Astrocyte (in vitro differentiated cells and primary cell): ENCODE data around the gene ARL2BP. TPM values are rescaled to one million over a fixed set of nuclear protein-coding genes. Genes with fewer than 3 reads are reported as not detected.

Experiments
- DNase-seq: peaks from one replicate; pipeline ENCODE4 v3.0.0-alpha.2; 2010; ENCODE audit warnings: low read depth
- FAIRE-seq: peaks from 2 replicates; lab custom pipeline; 2011; peaks lifted over from hg19 to GRCh38; lab: Jason Lieb, UNC
- H2AFZ ChIP-seq: 2 replicates; pipeline ENCODE4 v1.6.0; 2012; ENCODE audit warnings: low read depth, low read length, inconsistent platforms
- H3K27ac ChIP-seq: 2 replicates; pipeline ENCODE4 v1.5.1; 2011; ENCODE audit warnings: low read depth, low read length, inconsistent platforms
- H3K27me3 ChIP-seq: 2 replicates; pipeline ENCODE4 v1.6.0; 2011; ENCODE audit warnings: low read length, inconsistent platforms; ENCODE audit not compliant: insufficient read depth
- H3K36me3 ChIP-seq: 2 replicates; pipeline ENCODE4 v1.5.1; 2011; ENCODE audit warnings: low read length, inconsistent platforms; ENCODE audit not compliant: insufficient read depth
- H3K4me1 ChIP-seq: 2 replicates; pipeline ENCODE4 v1.5.1; 2011; ENCODE audit warnings: low read length, inconsistent platforms; ENCODE audit not compliant: insufficient read depth
- H3K4me2 ChIP-seq: 2 replicates; pipeline ENCODE4 v1.6.0; 2012; ENCODE audit warnings: low read length, inconsistent platforms
- H3K4me3 ChIP-seq: 2 replicates; pipeline ENCODE4 v1.5.1; 2011; ENCODE audit warnings: low read depth, mild to moderate bottlenecking, low read length, inconsistent platforms; ENCODE audit not compliant: insufficient read depth
- H3K79me2 ChIP-seq: 2 replicates; pipeline ENCODE4 v1.6.0; 2012; ENCODE audit warnings: mild to moderate bottlenecking, low read length, inconsistent platforms; ENCODE audit not compliant: insufficient read depth
- H3K9ac ChIP-seq: 2 replicates; pipeline ENCODE4 v1.6.0; 2012; ENCODE audit warnings: mild to moderate bottlenecking, low read length, inconsistent platforms
- H3K9me3 ChIP-seq: 2 replicates; pipeline ENCODE4 v1.5.1; 2012; ENCODE audit warnings: low read depth, mild to moderate bottlenecking, low read length, inconsistent platforms; ENCODE audit not compliant: insufficient read depth
- H4K20me1 ChIP-seq: 2 replicates; pipeline ENCODE4 v1.6.0; 2012; ENCODE audit warnings: low read length, inconsistent platforms; ENCODE audit not compliant: insufficient read depth
- H3K27ac Mint-ChIP-seq: one replicate; pipeline ENCODE4 v1.8.0; 2021; ENCODE audit warnings: mild to moderate bottlenecking, mixed read lengths; ENCODE audit not compliant: unreplicated experiment
- H3K27me3 Mint-ChIP-seq: one replicate; pipeline ENCODE4 v1.8.0; 2021; ENCODE audit warnings: low read depth, mixed read lengths; ENCODE audit not compliant: unreplicated experiment
- H3K36me3 Mint-ChIP-seq: one replicate; pipeline ENCODE4 v1.8.0; 2021; ENCODE audit warnings: low read depth, mixed read lengths; ENCODE audit not compliant: unreplicated experiment
- H3K4me1 Mint-ChIP-seq: one replicate; pipeline ENCODE4 v1.8.0; 2021; ENCODE audit warnings: low read depth, mixed read lengths; ENCODE audit not compliant: unreplicated experiment
- H3K4me3 Mint-ChIP-seq: one replicate; pipeline ENCODE4 v1.8.0; 2021; ENCODE audit warnings: mild to moderate bottlenecking, moderate library complexity, mixed read lengths; ENCODE audit not compliant: unreplicated experiment
- H3K9me3 Mint-ChIP-seq: one replicate; pipeline ENCODE4 v1.8.0; 2021; ENCODE audit warnings: mild to moderate bottlenecking, mixed read lengths; ENCODE audit not compliant: unreplicated experiment
- CTCF ChIP-seq: IDR thresholded peaks from 2 replicates; pipeline ENCODE4 v1.5.1; 2011; ENCODE audit warnings: low read depth, mild to moderate bottlenecking, inconsistent platforms, low read length, moderate library complexity; ENCODE audit not compliant: insufficient read depth
- EZH2 ChIP-seq: IDR thresholded peaks from 2 replicates; pipeline ENCODE4 v1.6.1; 2012; ENCODE audit warnings: mild to moderate bottlenecking, low read length, inconsistent platforms; ENCODE audit not compliant: insufficient read depth
- total RNA-seq: library from RNA; stranded (reverse); gene quantifications from 2 replicates; pipeline ENCODE4 v1.2.1, GENCODE V29; 2021

The ARL2BP gene
- total RNA-seq, 1 donor from 2014 or later: 71.1 TPM

GRCh38 chr16:57208926-57209325, 36.1 kb upstream of the ARL2BP start:
- H3K4me3 Mint-ChIP-seq: no peak overlapping the region
- H2AFZ ChIP-seq: no peak overlapping the region
- TF ChIP-seq CTCF: no peak
- TF ChIP-seq EZH2: no peak
- FAIRE-seq (no peak), DNase-seq (no peak)
- peaks cover 36% of the 10 kb centered on the region for H3K36me3 Mint-ChIP-seq
- H3K9ac ChIP-seq: no peak overlapping the region
- H3K36me3 ChIP-seq: peaks cover 48% of the 10 kb centered on the region
- H3K27ac Mint-ChIP-seq: no peak overlapping the region
- H3K27ac ChIP-seq: no peak overlapping the region
- no peaks in the 10 kb centered on the region for H3K9me3 Mint-ChIP-seq
- H3K4me2 ChIP-seq: no peak overlapping the region
- H3K27me3 Mint-ChIP-seq: no peaks in the 10 kb centered on the region
- H3K4me1 ChIP-seq: no peaks in the 10 kb centered on the region
- peaks cover 34% of the 10 kb centered on the region for H3K79me2 ChIP-seq
- no peaks in the 10 kb centered on the region for H3K4me1 Mint-ChIP-seq
- no peaks in the 10 kb centered on the region for H3K9me3 ChIP-seq
- H3K4me3 ChIP-seq: no peak overlapping the region
- H4K20me1 ChIP-seq: peaks cover 27% of the 10 kb centered on the region
- H3K27me3 ChIP-seq: no peaks in the 10 kb centered on the region

DNA sequence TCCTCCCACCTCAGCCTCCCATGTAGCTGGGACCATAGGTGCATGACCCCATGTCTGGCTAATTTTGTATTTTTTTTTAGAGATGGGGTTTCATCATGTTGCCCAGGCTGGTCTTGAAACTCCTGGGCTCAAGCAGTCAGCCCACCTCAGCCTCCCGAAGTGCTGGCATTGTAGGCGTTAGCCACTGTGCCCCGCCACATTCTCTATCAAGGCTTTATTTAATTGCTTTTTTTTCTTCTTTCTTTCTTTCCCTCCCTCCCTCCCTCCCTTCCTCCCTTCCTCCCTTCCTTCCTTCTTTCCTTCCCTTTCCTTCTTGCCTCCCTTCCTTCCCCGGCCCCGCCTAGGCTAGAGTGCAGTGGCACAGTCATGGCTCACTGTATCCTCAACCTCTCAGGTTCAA, 35.3 kb upstream of the ARL2BP start:
- H3K9me3 Mint-ChIP-seq: peaks cover under 1% of the 10 kb centered on the region
- peaks cover 22% of the 10 kb centered on the region for H4K20me1 ChIP-seq
- no peaks in the 10 kb centered on the region for H3K4me1 Mint-ChIP-seq
- no peak for FAIRE-seq
- no peak overlapping the region for H3K27ac ChIP-seq
- TF ChIP-seq EZH2 (no peak), CTCF (no peak)
- no peak overlapping the region for H3K4me2 ChIP-seq
- no peak overlapping the region for H3K4me3 Mint-ChIP-seq
- no peak for DNase-seq
- H3K9ac ChIP-seq: no peak overlapping the region
- H3K36me3 Mint-ChIP-seq: peaks cover 40% of the 10 kb centered on the region
- H3K9me3 ChIP-seq: no peaks in the 10 kb centered on the region
- H3K27ac Mint-ChIP-seq: no peak overlapping the region
- H3K36me3 ChIP-seq: peaks cover 50% of the 10 kb centered on the region
- no peaks in the 10 kb centered on the region for H3K4me1 ChIP-seq
- H3K27me3 Mint-ChIP-seq: no peaks in the 10 kb centered on the region
- no peak overlapping the region for H3K4me3 ChIP-seq
- peaks cover 25% of the 10 kb centered on the region for H3K79me2 ChIP-seq
- no peak overlapping the region for H2AFZ ChIP-seq
- H3K27me3 ChIP-seq: no peaks in the 10 kb centered on the region

- Mint-ChIP-seq H3K9me3 (peaks cover 21% of the 10 kb centered on the region), H3K27ac (no peak overlapping the region), H3K27me3 (no peaks in the 10 kb centered on the region), H3K36me3 (peaks cover 55% of the 10 kb centered on the region), H3K4me3 (no peak overlapping the region), H3K4me1 (no peaks in the 10 kb centered on the region)
- no peak for TF ChIP-seq CTCF
- no peak for TF ChIP-seq EZH2
- H3K79me2 ChIP-seq: no peaks in the 10 kb centered on the region
- H3K4me2 ChIP-seq: no peak overlapping the region
- no peak overlapping the region for H3K9ac ChIP-seq
- FAIRE-seq (no peak), DNase-seq (no peak)
- H3K36me3 ChIP-seq: peaks cover 49% of the 10 kb centered on the region
- H2AFZ ChIP-seq: no peak overlapping the region
- H3K27me3 ChIP-seq: no peaks in the 10 kb centered on the region
- H4K20me1 ChIP-seq: peaks cover 6% of the 10 kb centered on the region
- no peaks in the 10 kb centered on the region for H3K4me1 ChIP-seq
- peaks cover 10% of the 10 kb centered on the region for H3K9me3 ChIP-seq
- no peak overlapping the region for H3K27ac ChIP-seq
- no peak overlapping the region for H3K4me3 ChIP-seq
Measured at GRCh38 chr16:57213462-57213861, 31.6 kb upstream of the ARL2BP start.
